Hepatic stellate cell (primary cell): ENCODE results near the gene DUSP5.

Source experiments
- DNase-seq: peaks from one replicate; pipeline ENCODE4 v3.0.0; 2011; ENCODE audit warnings: low spot score

DUSP5 gene

DNA sequence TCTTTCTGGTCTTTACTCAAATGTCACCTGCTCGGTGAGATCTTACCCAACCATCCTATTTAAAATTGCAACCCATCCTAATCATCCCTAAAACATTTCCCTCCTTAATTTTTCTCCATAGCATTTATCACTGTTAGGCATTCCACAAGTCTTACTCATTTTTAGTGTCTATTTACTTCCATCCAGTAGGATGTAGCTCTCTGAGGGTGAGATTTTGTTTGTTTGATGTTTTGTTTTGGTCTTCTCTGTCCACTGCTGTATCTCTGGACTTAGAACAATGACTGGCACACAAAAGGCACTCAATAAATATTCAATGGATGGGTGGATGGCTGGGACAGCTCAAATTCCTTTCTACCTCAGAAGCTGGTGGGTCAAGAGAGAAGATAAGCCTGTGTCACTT, 15.8 kb upstream of the DUSP5 start:
- DNase-seq: no peak

DNA sequence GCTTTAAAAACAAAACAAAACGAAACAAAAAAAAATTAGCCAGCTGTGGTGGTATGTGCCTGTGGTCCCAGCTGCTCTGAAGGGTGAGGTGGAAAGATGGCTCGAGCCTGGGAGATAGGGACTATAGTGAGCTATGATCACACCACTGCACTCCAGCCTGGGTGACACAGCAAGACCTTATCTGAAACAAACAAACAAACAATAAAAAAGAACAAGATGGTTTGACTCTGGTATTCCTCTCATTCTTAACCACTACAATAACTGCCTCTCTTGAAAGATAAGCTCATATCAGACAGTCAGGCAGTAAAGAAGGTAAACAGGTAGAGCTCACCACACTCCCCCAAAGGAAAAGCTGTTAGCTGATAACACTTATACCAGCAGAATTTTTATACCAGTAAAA, 14.1 kb upstream of the DUSP5 start:
- DNase-seq: no peak

DNA sequence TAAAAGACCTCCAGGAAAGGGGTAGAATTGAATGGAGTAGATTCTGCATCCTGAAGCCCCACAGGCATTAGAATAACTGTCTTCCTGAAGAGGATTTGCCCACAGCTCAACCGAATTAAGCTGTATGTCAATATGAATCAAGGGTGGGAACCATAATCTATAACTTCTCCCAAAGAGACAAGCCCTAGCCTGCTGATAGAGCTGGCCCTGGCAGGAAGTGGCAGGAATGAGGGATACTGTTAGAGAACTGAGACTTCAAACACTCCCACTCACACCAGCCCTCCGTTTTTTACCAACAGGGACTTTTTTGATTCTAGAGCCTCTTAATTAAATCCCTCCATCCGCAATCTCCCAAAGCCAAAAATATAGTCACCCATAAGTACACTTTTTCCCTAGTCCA, 12.2 kb upstream of the DUSP5 start:
- DNase-seq: no peak

DNA sequence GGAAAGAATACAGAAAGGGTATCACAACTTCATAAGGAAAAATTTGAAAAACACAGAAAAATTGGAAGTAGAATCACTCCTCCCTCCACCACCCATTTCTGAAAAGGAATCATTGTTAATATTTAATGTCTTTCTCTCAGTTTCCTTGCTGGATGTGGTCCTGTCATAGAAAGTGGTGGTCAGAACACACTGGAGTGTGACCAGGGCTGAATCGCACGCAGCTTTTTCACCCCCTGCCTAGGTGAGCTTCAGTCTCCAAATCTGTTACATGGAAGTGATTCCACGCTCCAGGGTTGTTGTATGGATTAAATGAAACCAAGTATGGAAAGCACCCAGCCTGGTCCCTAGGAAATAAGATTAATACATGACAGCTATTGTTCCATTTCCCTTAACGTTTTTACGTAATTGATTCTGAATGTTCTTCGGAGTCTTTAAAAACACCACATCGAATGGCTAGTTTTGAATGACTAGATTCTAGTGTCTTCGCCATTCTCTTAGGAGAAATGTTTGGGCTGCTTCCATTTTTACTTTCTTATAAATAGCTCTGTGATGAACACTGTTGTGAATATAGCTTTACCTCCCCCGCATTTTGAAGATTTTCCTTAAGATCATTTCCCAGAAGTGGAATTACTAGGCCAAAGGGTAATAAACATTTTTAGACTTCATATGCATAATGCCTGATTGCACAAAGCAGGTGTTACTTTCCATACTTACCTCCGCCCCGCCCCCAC, 10.9 kb upstream of the DUSP5 start:
- DNase-seq: no peak

DNA sequence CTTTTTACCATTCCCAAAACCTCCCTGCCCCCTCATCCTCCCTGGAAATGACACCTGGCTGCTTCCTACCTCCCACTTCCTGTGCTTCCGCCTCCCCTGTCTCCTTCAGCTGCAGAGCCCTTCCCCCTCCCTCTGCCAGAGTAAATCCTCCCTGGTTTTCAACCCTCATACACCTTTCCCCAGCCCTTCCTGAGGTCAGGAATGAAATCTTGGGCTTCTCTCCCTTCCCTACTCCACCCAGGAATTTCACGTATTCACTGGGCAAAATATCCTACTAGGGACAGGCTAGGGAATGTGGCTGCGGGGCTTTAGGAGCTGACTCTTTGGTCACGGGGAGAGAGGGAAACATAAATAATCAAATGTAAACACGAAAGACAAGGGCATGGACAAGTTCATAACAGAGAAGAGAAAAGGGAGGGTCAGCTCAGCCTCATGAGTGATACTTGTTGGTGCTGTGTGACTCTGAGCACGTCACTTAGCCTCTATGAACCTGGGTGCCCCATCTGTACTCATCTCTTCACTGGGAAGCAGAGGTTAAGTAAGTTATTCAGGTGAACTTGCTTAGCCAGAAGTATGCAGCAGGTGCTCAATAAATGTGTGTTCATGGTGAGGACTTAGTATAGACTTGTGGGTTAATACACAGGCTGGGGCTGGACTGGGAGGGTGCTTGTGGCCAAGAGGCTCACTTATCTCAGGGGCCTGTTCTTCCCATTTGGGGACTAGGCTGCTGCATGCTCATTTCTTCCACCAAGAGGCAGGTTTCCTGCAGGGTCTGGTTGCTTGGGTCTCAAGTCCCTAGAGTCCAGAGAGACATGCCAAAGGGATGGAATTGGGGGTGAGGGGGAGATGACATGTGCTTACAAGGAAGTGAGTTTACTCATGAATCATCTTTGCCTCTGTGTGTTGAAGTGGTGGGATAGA, 10.0 kb upstream of the DUSP5 start:
- DNase-seq: peak; percentile 64

DNA sequence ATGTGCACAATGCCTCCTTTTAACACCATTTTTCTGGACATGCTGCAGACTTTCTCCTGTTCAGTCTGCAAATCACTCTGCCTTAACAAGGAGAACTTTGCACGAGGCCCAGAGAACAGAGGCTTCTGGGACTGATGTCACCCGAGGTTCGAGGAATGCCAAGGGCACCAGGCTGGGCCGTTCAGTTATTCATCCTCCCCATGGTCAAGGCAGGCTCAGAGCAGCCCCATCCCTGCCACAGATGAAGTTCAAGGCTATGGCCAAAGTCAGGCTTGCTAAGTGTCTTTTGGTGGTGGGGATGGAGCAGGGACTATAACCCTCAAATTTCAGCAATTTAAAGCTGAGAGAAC, 9.4 kb upstream of the DUSP5 start:
- no peak for DNase-seq

DNA sequence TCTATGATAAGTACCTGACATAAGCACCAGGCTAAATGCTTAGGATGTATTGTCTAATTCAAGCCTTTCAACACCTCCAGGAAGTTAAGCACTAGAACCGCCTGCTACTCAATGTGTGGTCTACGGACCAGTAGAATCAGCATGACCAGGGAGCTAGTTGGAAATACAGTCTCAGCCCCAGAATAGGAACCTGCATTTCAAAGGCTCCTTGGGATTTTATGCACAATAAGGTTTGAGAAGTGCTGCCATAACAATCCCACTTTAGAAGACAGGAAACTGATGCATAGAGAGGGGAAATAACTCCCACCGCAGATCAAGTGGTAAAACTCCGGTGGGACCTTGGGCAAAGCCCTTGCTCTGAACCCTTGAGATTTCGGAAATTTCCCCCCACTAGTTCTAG, 8.8 kb upstream of the DUSP5 start:
- DNase-seq: no peak

DNA sequence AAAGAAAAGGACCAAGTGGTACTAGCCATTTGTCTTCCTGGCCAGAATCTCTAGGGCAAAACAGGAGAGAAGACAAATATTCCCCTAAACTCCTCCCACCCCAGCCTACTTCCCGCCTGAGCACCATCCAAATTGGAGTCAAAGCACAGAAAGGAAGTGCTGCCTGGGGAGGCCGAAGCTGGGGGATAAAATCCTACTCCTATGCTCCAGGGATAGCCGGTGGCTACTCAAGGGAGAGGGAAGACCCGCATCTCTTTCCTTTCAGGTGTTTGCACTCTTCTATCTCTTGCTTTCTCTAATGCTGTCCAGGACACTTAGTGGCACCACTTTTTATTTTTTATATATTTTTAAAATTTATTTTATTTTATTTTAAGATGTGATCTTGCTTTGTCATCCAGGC, 7.1 kb upstream of the DUSP5 start:
- no peak for DNase-seq

DNA sequence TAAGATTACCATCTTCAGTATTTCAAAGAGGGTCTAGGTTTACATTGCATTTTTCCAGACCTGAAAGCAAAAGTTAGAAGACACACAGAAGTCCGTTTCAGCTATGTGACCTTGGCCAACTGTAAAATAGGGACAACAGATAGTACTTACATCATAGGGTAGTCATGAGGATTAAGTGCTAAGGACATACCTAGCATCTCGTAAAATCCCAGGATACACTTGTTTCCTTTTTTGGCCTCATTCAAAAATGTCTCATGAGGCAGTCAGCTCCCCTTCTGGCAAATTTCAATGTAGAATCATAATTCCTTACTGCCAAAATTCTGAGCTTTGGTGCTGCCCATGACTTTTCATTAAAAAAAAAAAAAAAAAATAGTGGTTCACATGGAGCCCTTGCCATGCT, 6.4 kb upstream of the DUSP5 start:
- DNase-seq: no peak

DNA sequence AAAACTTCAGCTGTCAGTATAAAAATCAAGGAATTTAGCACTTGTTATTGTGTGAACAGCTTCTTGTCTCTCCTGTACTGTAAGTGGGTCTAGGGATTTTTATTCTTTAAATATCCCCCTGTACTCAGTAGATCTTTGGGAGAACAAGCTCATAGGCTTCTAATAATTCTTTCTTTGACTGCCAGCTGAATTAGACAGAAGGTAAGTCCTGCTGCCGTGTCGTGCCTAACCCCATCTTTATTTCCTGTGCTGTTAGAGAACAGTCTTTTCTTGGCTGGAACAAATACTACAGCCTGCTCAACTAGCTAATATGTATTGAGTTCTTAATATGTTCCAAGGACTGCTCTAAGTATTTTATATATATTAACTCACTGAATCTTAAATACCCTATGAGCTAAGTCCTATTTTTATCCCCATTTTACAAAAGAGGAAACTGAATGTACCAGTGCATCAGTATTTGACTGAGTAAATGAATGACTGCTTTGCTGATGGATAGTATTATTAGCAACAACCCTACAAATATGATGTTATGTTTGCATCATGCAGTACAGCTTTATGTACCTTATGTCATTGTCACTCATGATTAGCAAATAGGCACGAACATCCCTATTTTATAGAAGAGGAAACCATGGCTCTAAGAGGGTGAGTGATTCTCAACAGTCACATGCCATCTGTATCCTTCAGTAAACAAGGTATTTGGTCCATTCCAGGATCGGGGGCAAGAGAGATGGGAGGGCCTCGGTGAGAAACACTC, 5.5 kb upstream of the DUSP5 start:
- DNase-seq: no peak

DNA sequence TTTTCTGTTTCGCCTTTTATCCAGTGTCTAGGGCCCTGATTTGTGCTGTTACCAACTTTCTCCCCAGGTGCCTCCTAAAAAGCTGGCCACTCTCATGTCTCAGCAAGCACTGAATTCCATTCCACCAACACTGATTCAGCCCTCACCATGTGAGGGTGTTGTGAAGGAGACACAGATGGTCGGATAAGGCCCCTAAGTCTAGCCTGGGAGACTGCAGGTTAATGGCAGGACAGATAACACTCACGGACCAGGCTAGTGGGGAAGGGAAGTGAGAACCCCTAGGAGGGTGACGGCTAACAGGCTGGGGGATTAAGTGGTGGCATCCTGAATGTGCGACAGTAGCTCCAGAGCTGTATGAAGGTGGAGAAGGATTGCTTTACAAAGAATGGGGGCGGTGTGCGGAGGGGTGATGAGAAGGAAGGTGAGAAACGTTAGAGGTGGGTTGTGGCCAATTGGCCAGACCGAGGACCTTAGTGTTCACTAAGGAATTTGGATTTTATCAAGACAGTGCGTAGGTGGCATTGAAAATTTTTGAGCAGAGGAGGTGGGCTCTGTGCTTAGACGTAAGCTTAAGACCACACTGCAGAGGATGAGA, 3.8 kb upstream of the DUSP5 start:
- no peak for DNase-seq

DNA sequence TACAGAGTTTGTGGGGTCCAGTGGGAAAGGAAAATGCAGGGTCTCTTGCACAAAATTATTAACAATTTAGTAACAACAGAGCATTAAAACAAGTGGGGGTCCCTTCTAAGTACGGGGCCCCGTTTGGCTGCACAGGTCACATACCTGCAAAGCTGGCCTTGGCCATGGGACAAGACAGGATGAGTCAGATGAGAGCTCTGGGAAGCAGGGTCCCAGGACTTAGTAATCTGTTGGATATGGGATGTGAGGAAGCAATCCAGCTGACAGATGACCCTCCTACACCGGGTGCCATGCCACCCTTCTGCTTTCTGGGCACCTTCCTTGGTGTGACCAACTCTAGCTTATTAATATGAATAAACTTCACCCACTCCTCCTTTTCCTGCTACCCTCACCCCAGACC, 3.2 kb upstream of the DUSP5 start:
- no peak for DNase-seq

DNA sequence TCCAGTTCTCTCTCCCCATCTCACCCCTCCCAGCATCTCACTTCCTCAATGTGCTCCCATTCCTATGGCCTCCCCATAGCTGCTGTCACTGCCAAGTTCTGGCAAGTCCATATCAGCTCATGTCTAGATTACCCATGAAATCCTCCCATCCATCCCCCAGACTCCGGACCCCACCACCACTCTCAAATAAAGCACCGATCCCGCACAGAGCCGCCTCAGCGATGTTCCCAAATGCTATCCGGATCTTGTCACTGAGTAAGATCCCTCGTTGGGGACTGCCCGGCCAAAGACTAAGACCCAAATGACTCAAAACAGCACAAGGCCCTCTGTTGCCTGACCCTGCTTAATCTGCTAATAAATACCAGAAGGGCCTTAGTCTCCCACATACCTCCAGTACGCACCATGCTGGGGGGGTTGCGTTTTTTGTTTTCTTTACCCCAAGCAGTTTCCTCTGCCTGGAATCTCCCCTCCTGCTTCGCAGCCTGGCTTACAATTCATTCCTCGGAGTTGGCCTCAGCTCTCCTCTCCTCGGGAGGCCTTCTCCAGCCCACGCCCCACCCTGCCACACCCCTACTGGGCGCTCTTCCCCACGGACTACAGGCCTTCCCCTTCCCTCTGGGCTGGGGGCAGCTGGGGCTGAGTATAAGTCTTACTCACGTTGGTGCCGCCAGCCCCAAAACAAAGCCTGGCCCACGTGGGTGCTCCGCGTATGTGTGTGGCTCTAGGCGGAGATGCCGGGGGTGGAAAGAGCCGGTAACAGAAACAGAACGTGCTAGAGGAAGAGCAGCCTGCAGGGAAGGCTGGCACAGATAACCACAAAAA, 1.8 kb upstream of the DUSP5 start:
- DNase-seq: no peak

DNA sequence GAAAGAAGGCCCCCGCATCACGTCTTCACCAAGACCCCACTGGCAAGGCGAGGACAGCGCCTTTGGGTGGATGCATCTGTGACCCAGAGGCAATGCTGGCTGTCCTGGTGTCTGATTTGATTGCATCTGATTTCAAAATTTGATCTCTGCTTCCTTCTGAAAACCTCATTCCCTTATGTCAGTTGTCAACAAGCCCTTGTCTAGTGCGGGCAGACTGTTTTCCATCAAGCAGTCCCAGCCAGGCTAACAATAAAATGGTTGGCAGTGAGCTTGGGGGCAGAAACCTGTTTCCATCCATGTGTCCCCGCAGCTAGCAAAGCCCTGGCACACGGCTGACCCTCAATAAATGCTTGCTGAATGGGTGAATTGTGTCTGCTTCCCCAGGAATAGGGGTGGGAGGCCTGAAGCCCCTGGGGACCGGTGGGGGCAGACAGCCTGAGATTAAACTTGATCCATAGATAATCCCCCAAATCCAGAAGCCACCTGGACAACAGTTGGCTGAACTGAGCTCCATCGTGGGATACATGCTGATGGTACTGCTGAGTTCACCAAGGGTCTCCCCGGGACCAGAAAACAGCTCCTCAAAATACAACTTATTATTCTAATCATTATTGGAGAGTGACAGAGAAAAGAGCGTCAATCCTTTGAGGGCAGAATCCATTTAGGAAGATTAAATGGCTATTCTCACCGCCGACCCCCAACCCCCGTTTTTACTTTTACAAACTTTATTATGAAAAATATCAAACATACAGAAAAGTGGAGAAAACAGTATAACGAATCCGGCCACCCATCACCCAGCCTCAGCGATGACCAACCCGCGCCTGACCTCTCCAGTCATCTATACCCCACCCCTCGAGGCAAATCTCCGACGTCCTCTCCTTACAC, 912 bp upstream of the DUSP5 start:
- no peak for DNase-seq

DNA sequence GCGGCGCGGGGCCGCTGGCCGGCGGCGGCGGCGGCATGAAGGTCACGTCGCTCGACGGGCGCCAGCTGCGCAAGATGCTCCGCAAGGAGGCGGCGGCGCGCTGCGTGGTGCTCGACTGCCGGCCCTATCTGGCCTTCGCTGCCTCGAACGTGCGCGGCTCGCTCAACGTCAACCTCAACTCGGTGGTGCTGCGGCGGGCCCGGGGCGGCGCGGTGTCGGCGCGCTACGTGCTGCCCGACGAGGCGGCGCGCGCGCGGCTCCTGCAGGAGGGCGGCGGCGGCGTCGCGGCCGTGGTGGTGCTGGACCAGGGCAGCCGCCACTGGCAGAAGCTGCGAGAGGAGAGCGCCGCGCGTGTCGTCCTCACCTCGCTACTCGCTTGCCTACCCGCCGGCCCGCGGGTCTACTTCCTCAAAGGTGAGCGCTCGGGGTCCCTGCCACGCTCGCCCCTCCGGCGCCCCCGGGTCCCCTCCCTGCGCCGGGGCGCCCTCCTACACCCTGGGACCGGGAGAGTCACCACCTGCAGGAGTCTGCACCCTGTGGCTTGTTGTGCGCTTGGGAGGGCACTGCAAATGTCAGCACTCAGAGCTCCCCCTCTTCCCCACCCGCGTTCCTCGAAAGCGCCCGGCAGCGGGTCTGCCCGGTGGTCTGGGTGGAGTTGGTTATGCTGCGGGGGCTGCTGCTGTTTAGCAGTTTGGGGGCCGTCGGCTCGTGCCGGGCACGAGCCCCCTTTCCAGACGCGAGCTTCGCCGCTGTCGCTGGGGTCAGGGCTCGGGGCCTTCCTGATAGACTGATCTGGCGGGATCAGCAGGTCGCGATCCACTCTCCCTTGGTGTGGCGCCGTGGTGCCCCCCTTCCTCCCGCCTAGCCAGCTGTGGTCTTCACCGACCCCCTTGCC, 627 bp downstream of the DUSP5 start:
- DNase-seq: peak; percentile 47

DNA sequence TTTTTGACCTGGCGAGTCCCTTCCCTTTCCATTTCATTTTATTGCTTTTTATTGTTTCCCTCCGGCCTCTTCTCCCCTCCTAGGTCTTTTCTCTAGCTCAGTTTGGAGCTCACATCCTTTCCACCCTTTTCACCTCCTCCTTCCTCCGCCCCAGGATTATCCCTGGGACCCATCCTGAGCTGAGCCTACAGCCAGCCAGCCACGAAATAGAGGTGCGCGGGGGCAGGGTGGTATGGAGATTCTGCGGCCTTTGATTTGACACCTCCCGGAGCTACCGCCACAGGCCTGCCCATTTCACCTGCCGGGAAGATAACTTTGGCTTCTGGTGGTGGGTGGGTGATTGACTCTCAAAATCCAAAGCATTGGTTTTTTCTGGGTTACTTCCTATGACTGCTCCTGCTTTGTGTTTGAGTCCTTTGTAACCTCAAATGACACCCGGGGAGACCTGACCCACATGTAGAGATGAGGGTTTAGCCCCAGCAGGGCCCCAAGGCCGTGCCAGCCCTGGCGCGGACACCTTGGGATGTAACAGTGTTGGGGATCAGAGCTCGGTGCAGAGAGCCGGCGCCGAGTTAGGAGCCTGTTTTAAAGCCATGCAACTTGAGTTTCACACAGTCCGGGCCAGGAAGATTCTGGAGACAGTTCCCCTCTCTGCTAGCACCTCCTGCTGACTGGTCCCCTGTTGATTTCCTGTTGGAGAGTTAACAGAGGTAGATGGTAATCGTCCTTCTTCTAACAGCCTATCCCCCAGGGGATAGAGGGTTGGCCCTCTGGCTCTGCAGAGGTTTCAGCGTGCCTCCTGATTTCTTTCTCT, 1.5 kb downstream of the DUSP5 start:
- DNase-seq: peak; percentile 37

DNA sequence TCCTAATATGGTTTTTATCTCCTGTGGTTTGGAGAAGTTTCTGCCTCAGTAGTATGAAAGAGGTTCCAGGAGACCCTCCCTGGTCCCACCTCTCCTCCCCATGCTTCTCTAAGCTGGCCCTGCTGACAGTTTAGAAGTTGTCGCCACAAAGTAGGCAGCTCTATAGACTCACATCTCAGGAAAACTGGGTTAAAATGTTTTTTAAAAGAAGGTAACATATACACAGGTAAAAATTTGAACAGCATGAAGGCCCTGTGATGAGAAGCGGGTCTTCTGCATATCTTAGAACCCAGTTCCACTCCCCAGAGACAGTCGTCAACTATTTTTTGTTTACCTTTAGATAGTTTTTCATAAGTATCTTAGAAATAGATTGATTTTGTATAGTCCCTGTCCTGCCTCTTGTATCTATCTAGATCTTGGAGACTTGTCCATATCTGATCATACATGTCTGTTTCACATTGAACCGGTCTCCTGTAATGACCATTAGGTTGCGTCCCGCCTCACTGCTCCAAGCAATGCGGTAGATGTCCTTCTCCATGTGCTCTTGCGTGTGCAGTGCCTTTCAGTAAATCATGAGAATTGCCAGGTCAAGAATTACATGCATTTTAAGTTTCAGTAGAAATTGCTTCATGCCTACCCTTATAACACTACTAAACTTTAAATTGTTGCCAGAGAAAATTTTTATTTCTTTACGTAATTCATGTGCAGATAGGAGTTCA, 2.2 kb downstream of the DUSP5 start:
- DNase-seq: peak; percentile 41

DNA sequence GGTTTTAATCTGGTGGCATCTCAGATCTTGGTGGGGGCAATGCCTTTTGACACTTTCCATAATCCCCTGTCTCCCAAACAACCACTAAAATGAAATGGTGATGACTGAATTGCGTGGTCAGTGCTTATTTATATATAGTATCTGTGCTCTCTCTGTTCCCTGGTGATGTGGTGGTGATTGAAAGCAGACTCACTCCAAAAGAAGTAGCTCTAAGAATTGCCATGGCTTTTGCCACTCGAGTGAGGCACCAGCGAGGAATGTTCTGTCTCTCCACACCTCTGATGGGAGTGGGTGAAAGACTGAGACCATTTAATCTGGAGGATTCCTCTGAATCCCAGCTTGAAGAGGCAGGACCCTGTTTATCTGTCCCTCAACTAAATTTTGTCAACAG, 2.8 kb downstream of the DUSP5 start:
- peak; percentile 85 for DNase-seq
